ENCODE measurements around the gene RPS2.
"Not testable (repeated sequence)": the region's sequence is repeated elsewhere in the genome, so short reads cannot be mapped to it uniquely, and the experiment has no call there.

The RPS2 gene

GRCh38 chr16:1964506-1965395, at the start of gene RPS2:
RPS2 (minus strand) TSS chr16:1964826; CDS start chr16:1964625, 201 bp downstream.
- DNase-seq (ENCODE audit: low read depth in 2 of 2): peak; percentile 92 to 99

- no peak for DNase-seq (ENCODE audit: low read depth in 2 of 2)
Measured at GRCh38 chr16:2013527-2013926, 48.9 kb upstream of the RPS2 start.

GRCh38 chr16:2011726-2012125, 47.1 kb upstream of the RPS2 start:
- not testable (repeated sequence) for DNase-seq (ENCODE audit: low read depth in 2 of 2)

GRCh38 chr16:2009791-2010510, 45.3 kb upstream of the RPS2 start, which contains the start of gene ZNF598:
ZNF598 (minus strand) TSS chr16:2009821.
- peak; percentile 32 to 65 for DNase-seq (ENCODE audit: low read depth in 2 of 2)

GRCh38 chr16:2009164-2009711, 44.6 kb upstream of the RPS2 start:
- no peak for DNase-seq (ENCODE audit: low read depth in 2 of 2)

GRCh38 chr16:2008631-2009163, 44.1 kb upstream of the RPS2 start:
- no peak for DNase-seq (ENCODE audit: low read depth in 2 of 2)

GRCh38 chr16:2008009-2008526, 43.4 kb upstream of the RPS2 start:
- DNase-seq (ENCODE audit: low read depth in 2 of 2): no peak

- DNase-seq (ENCODE audit: low read depth in 2 of 2): no peak
Measured at GRCh38 chr16:2007081-2007836, 42.6 kb upstream of the RPS2 start.

GRCh38 chr16:2006317-2006716, 41.7 kb upstream of the RPS2 start:
- no peak for DNase-seq (ENCODE audit: low read depth in 2 of 2)

GRCh38 chr16:2005646-2006045, 41.0 kb upstream of the RPS2 start:
- no peak for DNase-seq (ENCODE audit: low read depth in 2 of 2)

GRCh38 chr16:2004795-2005517, 40.3 kb upstream of the RPS2 start:
- no peak for DNase-seq (ENCODE audit: low read depth in 2 of 2)

- peak; percentile 69 to 76 for DNase-seq (ENCODE audit: low read depth in 2 of 2)
Measured at GRCh38 chr16:2003827-2004641, 39.4 kb upstream of the RPS2 start.

- no peak for DNase-seq (ENCODE audit: low read depth in 2 of 2)
Measured at GRCh38 chr16:2003231-2003826, 38.7 kb upstream of the RPS2 start.

- no peak for DNase-seq (ENCODE audit: low read depth in 2 of 2)
Measured at GRCh38 chr16:2002406-2003230, 38.0 kb upstream of the RPS2 start.

GRCh38 chr16:2001456-2002355, 37.1 kb upstream of the RPS2 start:
- DNase-seq (ENCODE audit: low read depth in 2 of 2): no peak

- DNase-seq (ENCODE audit: low read depth in 2 of 2): no peak
Measured at GRCh38 chr16:2001035-2001434, 36.4 kb upstream of the RPS2 start.

- DNase-seq (ENCODE audit: low read depth in 2 of 2): no peak
Measured at GRCh38 chr16:1999866-2000514, 35.4 kb upstream of the RPS2 start.

Data from stimulated activated CD4-positive, alpha-beta T cell treated with anti-CD3 and anti-CD28 coated beads, Interleukin-1b, Interleukin-23, amount 100 ng/mL, for 1 hour (primary cell).